ENCODE data around the gene LRCH1.

- no peak for TF ChIP-seq CTCF (IDR thresholded peaks at IDR 0.05)
- TF ChIP-seq EZH2phosphoT487 (IDR thresholded peaks at IDR 0.05): no peak
These were observed 201.8 kb downstream of the LRCH1 start for GRCh38 chr13:46754812-46755211.
